Midbrain (tissue), 1 donor: ENCODE results near the gene B3GNT3.
A peak's percentile ranks its signal among the peaks of the same experiment; 100 is the strongest.

Source experiments
- DNase-seq: peaks from one replicate; lab custom pipeline; 2025; lab: John Stamatoyannopoulos, UW

Gene B3GNT3

DNA sequence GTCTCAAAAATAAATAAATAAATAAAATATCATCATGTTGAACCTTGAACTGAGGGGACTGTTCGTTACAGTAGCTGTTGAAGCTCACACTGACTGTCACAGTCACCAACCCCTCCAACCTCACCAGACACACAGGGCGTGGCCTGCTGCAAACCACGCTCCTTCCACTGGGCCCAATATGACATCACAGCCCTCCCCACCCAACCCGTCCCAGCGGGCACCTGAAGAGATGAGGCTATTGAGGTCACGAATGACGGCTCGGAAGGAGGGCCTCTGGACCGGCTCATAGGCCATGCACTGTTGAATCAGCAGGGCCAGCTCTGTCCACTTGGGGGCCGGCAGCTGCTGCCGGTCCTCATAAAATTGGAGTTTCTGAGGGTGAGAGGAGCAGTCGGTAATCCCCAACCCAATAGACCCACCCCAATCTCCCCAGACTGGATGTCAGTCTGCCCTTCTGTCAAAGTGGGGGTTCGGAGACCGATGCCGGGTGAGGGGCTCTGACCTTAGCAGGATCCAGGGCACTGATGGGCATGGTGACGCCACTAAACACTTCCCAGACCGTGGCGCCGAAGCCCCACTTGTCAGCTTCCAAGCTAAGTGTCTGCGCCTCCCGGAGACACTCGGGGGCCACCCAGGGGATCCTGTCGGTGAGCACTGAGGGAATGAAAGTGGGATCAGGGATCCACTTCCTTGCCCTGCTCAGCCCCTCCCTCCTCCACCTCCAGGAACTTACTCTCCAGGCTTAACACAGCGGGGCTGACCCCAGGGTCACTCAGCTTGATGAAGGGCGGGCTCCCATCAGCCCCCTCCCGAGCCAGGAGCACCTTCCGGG lies 39.6 kb downstream of the B3GNT3 start:
- DNase-seq = no peak

DNA sequence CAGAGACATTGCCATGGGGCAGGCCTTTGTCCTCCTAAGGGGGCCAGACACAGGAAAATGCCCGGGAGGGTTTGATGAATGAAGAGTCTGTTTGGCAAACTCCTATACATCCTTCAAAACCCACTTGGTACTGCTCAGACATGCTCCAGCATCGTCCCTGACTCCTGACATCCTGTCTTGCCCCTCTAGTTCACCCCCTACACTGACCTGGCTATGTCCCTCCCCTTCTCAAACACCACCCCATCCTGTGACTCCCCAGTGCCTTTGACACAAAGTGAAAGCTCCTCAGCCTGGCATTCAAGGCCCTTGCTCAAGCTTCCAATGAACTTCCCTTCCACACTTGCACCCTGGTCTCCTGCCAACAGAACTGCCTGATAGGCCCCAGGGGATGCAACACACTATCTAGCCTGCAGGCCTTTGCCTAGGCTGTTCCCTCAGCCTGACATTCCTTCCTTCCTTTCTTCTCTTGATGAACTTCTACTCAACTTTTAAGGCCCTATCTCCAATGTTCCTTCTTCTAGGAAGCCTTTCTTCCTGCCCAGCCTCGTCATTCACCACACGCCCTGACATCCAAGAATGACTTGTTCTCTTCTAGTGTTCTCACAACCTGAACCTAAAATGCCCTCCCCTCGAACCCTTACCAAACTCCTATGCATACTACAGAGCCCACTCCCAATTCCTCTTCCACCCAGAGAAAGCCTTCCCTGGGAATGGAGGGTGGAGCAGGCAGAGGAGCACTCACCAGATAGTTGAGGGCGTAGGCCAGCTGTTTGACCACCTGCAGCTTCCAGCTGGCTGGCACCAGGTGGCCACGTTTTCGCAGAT lies 40.5 kb downstream of the B3GNT3 start:
- DNase-seq = no peak

DNA sequence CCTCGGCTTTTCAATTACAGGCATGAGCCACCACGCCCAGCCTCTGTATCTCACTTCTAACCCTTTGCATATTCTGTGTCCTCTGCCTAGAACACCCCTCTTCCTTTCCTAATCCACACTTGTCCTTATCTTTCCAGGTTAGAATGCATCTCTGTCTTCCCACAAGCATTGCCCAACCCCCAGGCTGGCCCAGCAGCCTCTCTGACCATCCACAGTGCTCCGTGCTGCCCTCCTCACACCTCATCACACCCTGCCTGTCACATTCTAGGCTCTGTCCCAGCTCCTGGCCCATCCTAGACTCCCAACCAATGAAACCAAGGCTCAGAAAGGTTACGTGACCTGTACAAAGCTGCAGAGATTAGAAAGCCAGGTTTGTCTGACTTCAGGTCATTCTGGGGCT lies 41.6 kb downstream of the B3GNT3 start:
- DNase-seq = no peak

DNA sequence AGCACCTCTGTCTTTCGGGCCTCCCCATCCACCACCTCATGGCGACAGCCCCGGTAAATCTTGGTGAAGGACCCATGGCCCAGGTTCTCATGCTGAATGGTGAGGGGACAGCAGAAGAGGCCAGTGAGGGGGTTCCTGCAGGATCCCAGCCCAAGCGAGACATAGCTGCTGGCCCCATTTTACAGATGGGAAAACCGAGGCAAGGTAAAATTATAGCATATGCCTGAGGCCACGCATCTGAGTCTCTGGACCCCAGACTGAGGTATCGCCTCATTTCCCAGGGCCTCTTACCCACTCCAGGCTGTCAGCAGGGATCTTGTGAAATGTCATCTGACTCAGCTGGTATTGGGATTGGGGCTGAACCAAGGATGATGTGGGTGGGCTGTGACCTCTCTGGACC lies 43.0 kb downstream of the B3GNT3 start:
- DNase-seq = no peak

DNA sequence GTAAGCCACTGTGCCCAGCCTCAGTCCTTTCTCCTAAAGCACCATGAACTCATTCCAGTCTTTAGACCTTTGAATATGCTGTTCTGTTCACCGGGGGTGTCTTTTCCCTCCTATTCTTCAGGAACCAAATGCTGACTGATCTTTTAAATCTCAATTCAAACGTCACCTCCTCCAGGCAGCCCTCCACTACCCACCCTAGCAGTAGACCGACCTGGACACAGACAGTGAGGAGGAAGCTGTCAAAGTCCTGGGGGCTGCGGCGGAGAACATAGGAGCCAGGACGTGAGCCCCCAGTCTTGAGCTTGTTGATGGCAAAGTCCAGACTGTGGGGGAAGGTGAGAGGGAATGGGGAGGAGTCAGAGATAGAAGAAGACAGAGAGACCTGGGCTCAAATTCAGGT lies 45.1 kb downstream of the B3GNT3 start:
- DNase-seq = no peak

DNA sequence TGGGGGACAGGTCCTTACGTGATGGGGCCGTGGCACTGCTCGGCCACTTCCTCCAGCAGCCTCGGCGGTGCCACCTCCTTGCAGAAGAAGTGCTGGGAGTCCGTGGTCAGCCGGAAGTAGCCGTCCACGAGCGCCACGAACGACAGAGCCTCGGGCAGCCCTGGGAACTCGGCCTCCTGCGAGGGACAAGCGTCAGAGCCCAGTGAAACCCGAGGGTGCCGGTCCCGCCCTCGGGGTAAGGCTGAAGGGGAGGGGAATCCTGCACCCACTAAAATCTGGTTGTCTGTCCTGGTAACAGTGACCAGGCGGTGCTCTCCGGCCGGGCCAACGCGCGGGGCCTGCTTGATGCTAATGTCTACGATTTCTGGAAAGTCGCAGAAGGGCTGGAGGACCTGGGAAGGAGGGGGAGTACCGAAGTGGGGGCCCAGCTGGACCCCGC lies 46.5 kb downstream of the B3GNT3 start:
- no peak for DNase-seq

DNA sequence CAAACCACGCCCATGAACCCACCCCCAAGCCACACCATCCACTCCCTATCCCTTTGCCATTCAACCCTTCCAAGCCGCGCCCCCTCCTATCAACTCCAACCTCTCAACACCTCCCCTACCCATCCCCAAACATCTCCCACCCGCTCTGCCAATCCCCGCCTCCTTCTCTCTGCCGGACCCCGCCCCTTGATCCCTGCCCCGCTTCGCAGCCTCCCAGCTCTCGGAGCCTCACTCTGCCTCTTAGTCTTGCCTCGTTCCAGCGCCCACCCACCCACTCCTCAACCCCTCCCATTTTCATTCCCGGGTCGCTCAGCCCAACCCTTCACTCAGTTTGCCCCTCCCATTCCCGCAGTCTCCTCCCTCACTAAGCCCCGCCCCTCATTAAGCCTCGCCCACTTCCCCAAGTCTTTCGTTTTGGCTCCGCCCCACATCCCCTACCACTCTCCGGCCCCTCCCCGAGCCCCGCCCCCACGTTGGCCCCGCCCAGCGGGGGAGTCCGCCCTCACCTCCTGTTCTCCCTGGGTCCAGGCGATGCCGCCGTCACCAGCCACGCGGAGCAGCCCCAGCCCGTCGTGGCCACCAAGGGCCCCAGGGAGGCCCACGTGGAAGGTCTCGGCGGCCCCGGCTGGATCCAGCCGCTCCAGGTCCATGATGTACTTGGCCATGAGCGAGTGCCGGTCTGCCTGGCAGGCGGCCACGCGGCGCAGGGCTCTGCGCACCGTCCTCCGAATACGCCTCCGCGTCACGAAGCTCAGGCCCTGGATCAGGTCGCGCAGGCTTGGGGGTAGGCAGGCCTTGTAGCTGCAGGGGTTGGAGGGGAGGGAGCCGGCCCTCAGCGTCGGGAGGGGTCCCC lies 47.1 kb downstream of the B3GNT3 start:
- DNase-seq = peak; percentile 21

DNA sequence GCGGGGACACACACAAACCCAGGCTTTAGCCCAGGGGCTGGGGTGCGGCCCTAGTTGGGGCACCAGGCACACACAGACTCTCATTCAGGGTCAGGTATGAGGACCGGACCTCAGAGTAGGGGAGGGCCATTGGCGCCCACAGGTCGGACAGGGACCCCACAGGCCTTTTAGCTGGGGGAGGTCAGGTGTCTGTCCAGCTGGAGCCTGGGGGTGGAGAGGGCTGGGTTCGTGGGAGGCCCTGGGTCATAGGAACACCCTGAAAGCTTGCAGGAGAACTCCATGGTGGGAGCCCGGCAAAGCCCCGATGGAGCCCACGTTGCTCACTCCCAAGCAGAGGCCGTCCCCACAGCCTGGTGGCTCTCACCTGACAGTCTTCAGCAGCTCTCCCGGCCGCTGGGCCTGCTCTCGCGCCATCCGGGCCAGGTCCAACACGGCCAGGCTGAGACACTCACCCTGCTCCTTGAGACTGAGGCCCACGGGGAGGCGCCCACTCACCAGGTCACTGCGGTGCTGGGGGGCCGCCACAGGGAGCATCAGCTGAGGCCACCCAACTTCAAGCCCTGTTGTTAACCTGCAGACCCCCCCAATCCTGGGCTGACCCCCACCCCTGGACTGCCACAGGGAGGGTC lies 47.8 kb downstream of the B3GNT3 start:
- DNase-seq = no peak

DNA sequence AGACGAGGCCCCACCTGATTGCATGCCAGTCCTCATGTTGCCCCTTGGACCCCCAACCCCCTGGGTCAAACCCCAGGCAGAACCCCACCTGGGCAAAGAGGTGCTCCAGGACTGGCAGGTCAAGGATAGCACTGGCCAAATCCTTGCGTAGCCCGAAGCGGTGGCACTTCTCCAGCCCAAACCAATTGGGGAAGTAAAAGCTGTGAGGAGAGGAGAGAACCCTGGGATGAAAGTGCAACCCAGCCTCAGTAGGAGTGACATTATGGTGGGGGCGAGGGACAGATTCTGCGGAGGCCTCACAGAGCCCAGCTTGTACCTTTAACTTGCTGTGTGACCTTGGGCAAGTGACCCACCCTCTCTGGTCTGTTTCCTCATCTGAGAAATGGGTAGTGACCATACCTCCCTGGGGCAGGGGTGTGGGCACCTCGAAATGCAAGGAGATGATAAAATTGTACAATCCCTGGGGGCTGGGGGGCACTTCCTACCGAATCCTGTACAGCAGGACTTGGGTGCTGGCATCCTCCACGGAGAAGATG lies 48.4 kb downstream of the B3GNT3 start:
- DNase-seq = no peak

DNA sequence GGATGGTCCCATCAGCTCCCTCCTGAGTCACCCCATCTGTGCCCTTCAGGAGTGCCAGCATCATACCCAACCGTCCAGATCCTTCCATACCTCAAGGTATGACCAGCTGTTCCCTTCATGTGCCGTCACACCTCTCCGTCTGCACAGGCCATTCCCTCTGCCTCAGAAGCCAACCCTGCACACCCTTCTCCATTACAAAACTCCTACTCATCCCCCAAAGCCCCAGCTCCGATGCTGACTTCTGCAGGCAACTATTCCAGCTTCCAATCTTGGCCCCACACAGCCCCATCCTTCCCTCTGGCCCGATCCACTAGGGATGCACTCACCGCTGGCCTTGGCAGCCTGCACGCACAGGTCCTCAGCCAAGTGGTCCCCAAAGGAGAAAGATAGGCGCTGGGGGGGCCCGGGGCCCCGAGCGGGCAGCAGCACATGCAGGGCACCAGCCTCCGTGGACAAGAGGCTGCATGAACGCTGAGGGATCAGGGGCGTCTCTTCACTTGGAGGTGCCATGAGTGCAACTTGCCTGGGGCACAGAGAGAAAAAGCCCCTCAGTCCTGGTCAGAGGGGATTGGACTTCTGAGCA lies 49.1 kb downstream of the B3GNT3 start:
- DNase-seq = no peak

DNA sequence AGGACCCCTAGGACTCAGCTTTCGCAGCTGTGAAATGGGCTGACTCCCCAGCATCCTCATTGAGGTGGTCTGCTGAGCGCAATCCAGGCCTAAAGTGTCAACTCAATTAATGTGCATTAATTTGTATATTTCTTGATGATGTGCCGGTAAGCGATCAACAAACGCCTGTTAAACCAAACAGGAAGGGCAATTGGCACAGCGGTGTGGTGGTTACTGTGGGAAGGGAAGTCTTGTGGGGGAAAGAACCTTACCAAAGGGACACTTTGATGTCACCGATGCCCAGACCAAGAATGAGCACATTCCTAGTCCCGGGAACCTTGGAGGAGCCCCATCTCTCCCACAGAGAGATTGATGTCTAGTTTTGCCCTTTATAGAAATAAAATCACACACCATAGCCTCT lies 51.2 kb downstream of the B3GNT3 start:
- no peak for DNase-seq

DNA sequence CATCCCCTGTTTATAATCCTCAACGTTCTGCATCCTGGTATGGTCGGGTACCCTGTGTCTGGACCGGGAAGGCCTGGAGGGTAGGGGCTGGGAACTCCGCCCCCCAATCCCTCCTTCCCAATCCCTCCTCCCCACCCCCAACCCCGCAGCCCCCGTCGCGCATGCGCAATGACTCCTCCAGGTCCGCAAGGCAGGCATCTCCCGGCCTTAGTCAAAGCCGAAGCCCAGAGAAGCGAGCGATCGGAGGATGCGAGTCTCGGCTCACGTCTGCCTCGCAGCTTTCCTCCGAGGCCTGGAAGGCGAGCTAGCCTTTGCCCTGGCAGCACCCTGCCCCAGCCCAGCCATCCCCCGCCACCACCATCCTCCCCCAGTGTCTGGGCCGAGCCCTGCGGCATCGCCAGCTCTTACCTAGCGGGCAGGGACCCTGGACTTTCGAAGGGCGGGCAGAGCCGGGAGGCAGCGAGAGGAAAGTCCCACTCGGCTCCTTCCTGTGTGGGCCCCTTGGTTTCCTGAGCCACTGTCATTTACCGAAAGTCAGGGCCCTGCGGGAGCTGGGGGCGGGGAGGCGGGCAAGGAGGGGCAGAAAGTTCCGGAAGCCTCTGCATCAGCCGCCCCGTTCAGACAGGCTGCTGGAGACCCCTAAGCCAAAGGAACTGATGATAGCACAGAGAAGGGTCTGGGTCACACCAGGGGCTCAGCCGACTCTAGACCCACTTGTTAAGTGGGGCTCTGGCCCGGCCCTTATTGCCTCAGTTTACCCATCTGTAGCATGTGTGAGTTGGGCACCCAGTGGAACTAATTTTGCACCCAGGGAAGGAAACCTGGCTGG lies 52.8 kb downstream of the B3GNT3 start, which contains the start of gene JAK3:
TSS of gene JAK3 (minus strand) at position 445 of the 829 bp plus-strand sequence. CDS start 3,565 bp downstream, outside the sequence.
- DNase-seq = peak; percentile 40

DNA sequence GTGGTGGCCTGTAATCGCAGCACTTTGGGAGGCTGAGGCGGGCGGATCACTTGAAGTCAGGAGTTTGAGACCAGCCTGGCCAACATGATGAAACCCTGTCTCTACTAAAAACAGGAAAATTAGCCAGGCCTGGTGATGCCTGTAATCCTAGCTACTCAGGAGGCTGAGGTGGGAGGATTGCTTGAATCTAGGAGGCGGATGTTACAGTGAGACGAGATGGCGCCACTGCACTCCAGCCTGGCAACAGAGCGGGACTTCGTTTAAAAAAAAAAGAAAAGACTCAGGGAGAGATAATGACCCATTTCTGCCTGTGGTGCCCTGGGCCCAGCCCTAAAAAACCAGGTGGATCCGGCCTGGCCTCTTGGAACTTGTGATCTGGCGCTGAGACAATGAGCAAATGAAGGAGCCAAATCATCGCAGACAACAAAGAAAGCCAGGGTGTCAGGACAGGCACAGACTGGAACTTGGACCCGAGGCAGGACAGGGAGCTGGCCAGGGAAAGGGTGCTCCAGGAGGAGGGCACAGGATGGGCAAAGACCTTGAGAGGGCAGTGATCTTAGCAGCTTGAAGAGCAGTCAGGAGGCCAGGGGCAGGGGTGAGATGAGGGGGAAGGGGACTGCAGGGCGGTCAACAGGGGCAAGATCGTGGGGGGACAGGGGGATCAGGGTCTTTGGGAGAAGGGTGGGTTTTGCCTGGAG lies 53.8 kb downstream of the B3GNT3 start:
- no peak for DNase-seq

DNA sequence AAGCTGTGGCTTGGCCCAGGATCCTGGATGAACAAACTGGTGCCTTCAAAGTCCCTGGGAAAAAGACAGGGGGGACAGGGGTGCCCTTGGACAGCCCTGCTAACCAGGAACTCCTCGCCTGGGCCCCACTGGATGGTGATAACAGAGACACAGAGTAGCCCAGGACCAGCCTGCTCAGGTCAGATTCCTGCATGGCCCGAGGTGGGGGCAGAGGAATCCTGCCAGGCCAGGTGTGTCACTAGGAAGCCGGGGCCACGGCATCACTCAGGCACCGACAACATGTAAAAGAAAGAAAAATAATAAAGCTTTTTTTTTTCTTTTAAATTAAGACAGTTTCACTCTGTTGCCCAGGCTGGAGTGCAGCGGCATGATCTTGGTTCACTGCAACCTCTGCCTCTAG lies 59.1 kb downstream of the B3GNT3 start:
- no peak for DNase-seq

DNA sequence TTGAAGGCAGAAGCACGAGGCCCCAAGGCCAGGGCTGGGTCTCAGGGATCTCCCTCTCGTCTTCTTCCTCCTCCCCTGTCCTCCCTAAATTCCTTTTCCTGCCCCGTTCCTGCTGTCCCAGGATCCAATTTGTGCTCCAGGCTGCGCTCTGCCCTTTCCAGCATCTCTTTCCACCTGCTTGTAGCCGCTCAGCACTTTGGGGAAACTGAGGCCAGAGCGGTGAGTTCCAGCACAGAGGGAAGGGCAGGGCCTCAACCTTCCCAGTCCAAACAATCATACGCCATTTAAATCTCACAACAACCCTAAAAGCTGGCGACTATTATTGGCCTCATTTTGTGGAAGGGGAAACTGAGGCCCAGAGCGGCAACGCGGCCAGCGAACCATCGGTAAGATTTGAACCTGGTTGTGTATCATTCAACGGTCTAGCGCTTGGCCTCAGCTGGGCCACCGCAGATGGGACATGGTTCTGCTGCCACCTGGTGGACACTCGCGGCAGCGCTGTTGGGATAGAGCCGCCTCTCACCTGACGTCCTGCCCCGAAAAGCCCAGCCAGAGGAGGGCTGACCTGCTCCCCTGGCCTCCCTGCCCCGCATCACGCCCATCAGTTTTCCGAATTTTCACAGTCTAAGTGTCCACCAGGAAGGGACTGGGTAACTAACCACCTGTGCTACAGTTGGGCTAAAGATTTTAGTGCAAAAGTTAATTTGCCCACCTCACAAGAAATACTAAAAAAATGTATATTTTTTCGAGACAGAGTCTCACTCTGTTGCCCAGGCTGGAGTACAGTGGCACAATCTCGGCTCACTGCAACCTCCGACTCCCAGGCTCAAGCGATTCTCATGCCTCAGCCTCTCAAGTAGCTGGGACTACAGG lies 60.6 kb downstream of the B3GNT3 start:
- peak; percentile 85 for DNase-seq

DNA sequence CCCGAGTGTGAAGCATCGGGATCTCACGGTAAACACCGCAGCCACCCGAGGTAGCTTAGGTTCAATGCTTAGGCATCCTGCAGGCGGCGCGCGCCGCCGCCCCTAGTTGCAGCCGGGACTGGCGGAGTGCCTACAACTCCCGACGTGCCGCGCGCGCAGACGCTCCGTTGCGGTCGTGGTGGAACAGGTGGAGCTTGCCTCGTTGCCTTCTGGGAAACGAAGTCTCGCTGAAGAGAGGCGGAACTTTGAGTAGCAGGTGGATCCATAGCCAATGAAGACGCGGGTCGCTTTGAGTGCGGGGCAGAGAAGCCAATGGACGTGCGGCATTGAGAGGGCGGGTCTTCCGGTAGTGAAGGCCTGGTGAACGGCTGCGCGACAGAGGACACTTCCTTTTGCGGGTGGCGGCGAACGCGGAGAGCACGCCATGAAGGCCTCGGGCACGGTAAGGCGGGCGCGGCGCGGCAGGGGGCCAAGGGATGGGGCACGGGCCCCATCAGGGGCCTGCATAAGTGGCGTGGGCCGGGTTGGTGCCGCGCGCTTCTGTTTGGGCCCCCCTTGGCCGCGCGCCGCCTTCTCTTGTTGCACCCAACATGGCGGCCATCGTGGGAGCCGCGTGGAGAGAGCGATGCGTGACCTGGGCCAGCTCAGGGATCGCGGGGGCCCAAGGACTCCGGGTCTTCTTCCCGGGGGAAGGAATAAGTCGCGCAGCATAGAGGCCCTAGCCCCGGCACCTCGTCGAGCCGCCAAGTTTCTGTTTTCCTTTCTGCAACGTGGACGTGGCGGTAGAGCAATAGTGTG lies 64.8 kb downstream of the B3GNT3 start, which contains the start of gene RPL18A:
TSS of gene RPL18A (plus strand) at position 378 of the 798 bp plus-strand sequence. CDS start at position 425, 47 bp downstream.
- DNase-seq = peak; percentile 100

DNA sequence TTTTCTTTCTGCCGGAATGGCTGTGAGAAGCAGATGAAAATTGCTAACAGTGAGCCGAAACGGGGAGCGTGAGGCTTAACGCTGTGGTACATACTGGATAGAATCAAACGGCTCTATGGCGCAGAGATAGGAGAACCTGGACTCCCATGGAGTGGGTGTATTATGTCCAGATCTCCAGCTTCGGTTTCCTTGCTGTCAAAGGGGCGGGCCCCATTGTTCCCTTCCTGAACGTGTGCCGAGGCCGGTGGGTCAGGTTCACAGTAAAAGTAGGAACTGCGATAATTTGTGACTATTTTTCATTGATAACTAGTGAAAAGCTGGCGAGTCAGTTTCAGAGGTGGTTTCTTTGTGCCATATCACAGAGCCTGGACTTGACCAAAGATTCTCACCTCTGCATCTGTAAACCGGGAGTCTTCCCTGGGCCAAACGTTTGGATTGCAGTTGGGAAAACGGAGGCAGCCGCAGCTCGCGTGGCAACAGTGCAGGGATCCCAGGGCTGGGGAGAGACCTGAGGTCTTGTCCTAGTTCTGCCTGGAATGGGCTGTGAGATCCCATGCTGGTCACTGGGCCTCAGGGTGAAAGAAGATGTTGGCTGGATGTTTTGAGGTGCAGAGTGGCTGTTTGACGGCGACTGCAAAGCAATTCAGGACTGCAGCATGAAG lies 65.5 kb downstream of the B3GNT3 start:
- no peak for DNase-seq
